ENCODE measurements around the gene GALNTL6.

The GALNTL6 gene

DNA sequence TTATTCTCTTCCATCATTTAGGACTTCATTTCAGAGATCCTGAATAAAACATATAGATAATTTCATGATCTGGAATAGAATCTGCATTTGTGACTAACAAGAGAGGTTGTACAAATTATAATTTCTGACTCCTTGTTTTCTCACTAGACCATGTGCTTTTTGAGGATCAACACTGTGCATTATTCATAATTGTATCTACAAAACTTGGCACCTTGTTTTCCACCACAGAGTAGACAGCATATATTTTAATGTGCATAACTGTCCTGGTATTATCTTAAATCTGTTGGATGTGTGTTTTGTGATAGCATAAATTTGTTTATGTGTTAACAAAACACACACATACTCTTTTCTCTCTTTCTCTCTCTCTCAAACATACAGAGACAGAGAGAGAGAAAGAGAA is 840.5 kb downstream of the GALNTL6 start:
- Histone ChIP-seq H3K4me3 (replicated peaks; ENCODE audit: low read depth, low read length) (no peak overlapping the region), H3K27me3 (replicated peaks; ENCODE audit: control insufficient read depth, insufficient read depth, low read length) (no peaks in the 10 kb centered on the region), H3K36me3 (ENCODE audit: control insufficient read depth, insufficient read depth, low read length) (no peaks in the 10 kb centered on the region)
- TF ChIP-seq, protein P1, sequence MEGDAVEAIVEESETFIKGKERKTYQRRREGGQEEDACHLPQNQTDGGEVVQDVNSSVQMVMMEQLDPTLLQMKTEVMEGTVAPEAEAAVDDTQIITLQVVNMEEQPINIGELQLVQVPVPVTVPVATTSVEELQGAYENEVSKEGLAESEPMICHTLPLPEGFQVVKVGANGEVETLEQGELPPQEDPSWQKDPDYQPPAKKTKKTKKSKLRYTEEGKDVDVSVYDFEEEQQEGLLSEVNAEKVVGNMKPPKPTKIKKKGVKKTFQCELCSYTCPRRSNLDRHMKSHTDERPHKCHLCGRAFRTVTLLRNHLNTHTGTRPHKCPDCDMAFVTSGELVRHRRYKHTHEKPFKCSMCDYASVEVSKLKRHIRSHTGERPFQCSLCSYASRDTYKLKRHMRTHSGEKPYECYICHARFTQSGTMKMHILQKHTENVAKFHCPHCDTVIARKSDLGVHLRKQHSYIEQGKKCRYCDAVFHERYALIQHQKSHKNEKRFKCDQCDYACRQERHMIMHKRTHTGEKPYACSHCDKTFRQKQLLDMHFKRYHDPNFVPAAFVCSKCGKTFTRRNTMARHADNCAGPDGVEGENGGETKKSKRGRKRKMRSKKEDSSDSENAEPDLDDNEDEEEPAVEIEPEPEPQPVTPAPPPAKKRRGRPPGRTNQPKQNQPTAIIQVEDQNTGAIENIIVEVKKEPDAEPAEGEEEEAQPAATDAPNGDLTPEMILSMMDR (IDR thresholded peaks at IDR 0.05; ENCODE audit: insufficient read depth, low read length, poor library complexity, severe bottlenecking), result no peak
- DNase-seq (ENCODE audit: extremely low read depth, insufficient read length), result no peak

DNA sequence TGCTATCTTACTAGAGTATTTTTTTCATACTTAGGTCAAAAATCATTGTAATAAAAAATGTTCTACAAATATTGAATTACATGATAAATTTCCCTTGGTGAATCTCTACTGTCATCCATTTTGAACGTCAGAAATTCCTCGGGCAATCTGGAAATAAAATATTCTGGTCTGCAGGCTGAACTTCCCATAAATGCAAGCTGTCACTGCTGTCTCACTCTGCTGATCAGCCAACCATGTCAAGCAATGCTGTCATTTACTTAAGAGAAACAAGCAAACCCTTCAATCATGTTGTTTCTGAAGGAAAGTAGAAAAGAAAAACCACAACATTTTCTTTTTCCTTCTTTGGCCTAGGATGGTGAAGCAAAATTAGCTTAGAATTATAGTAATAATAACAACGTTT is 841.3 kb downstream of the GALNTL6 start:
- no peak for DNase-seq (ENCODE audit: extremely low read depth, insufficient read length)
- Histone ChIP-seq H3K36me3 (ENCODE audit: control insufficient read depth, insufficient read depth, low read length) (no peaks in the 10 kb centered on the region), H3K4me3 (replicated peaks; ENCODE audit: low read depth, low read length) (no peak overlapping the region), H3K27me3 (replicated peaks; ENCODE audit: control insufficient read depth, insufficient read depth, low read length) (no peaks in the 10 kb centered on the region)
- TF ChIP-seq, protein P1 (IDR thresholded peaks at IDR 0.05; ENCODE audit: insufficient read depth, low read length, poor library complexity, severe bottlenecking), result no peak

DNA sequence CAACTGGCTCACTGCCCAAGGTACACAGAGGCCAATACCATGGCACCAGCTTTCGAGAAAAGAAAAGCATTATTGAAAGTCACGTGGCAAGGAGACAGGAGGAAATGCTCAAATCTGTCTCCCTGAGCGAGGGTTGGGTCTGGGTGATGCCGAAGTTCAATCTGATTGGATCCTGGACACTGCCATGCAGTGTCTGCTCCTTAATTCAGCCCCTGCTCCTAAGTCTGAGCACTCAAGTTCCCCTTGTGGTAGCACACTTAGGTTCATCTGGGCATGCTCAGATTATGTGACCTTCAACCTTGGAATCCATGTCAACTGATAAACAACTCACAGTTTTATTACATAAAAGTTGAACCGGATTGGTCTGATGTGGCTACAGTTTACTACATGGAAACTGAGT is 842.9 kb downstream of the GALNTL6 start:
- TF ChIP-seq, protein P1 (IDR thresholded peaks at IDR 0.05; ENCODE audit: insufficient read depth, low read length, poor library complexity, severe bottlenecking), result no peak
- no peak overlapping the region for H3K4me3 ChIP-seq (replicated peaks; ENCODE audit: low read depth, low read length)
- no peaks in the 10 kb centered on the region for H3K27me3 ChIP-seq (replicated peaks; ENCODE audit: control insufficient read depth, insufficient read depth, low read length)
- DNase-seq (ENCODE audit: extremely low read depth, insufficient read length), result no peak
- no peaks in the 10 kb centered on the region for H3K36me3 ChIP-seq (ENCODE audit: control insufficient read depth, insufficient read depth, low read length)

DNA sequence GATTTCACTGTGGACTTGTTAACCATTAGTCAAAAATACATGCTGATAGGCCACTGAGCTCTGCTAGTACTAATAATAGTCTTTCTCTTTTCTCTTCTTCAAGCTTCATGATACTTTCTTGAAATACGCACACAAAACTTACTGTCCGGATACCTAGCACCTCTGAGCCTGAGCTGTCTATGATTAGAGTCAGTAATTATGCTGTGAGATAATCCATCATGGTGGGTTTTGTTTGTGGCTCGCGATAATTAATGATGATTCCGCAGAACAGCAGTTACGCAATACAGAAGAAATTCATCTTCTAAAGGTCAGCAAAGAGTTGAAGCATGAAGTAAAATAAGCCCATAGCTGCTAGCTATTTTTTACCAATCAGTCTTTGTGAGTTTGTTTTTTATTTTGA is 843.9 kb downstream of the GALNTL6 start:
- Histone ChIP-seq H3K27me3 (replicated peaks; ENCODE audit: control insufficient read depth, insufficient read depth, low read length) (no peaks in the 10 kb centered on the region), H3K36me3 (ENCODE audit: control insufficient read depth, insufficient read depth, low read length) (no peaks in the 10 kb centered on the region), H3K4me3 (replicated peaks; ENCODE audit: low read depth, low read length) (no peak overlapping the region)
- TF ChIP-seq, protein P1 (IDR thresholded peaks at IDR 0.05; ENCODE audit: insufficient read depth, low read length, poor library complexity, severe bottlenecking), result no peak
- DNase-seq (ENCODE audit: extremely low read depth, insufficient read length), result no peak

DNA sequence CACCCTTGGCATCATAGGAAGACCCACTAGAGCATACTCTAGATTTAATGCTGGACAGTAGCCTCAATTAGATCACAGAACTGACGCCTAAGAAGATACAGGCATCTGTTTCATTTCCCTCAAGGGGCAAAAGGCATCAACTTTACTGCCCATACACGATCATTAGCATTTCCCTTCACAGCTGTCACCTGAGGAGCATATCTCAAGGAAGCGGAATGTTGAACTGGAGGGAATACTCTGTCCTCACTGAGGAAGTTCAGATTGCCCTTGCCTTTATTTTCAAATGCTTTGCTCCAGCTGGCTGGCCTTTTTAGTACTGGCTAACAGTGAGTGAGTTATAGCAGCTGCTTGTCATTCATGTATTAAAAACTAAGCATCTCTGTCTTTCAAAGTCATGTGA is 847.0 kb downstream of the GALNTL6 start:
- no peak for DNase-seq (ENCODE audit: extremely low read depth, insufficient read length)
- Histone ChIP-seq H3K36me3 (ENCODE audit: control insufficient read depth, insufficient read depth, low read length) (no peaks in the 10 kb centered on the region), H3K27me3 (replicated peaks; ENCODE audit: control insufficient read depth, insufficient read depth, low read length) (no peaks in the 10 kb centered on the region), H3K4me3 (replicated peaks; ENCODE audit: low read depth, low read length) (no peak overlapping the region)
- TF ChIP-seq, protein P1 (IDR thresholded peaks at IDR 0.05; ENCODE audit: insufficient read depth, low read length, poor library complexity, severe bottlenecking), result no peak

DNA sequence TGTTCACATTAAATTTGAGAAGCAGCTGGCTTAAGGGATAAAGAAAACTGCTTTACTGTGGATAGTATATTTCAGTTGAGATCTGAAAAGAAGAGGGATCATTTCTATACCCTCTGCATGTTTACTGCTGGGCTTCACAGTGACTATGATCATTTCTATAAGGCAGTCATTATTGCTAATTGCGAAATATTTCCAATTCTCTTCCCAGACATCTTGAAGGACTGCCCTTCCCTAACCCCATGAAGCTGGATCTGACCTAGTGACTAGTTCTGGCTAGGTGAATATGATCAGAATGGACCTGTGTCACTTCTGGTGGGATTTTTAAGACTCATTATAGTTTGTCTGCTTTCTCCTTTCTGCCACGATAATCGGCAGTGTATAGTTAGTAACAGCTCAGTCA is 848.9 kb downstream of the GALNTL6 start:
- TF ChIP-seq, protein P1 (IDR thresholded peaks at IDR 0.05; ENCODE audit: insufficient read depth, low read length, poor library complexity, severe bottlenecking), result no peak
- no peaks in the 10 kb centered on the region for H3K27me3 ChIP-seq (replicated peaks; ENCODE audit: control insufficient read depth, insufficient read depth, low read length)
- H3K36me3 ChIP-seq (ENCODE audit: control insufficient read depth, insufficient read depth, low read length), result no peaks in the 10 kb centered on the region
- no peak for DNase-seq (ENCODE audit: extremely low read depth, insufficient read length)
- no peak overlapping the region for H3K4me3 ChIP-seq (replicated peaks; ENCODE audit: low read depth, low read length)
